HG03103 (cell line): ENCODE measurements around the gene CABLES1.

ENCODE experiments used
- ATAC-seq: cut with Tn5 transposase; IDR thresholded peaks from one replicate; pipeline ENCODE4 v1.9.1; 2021; ENCODE audit warnings: low read depth; ENCODE audit not compliant: unreplicated experiment

CABLES1 gene

GRCh38 chr18:23165271-23166068 is 30.2 kb downstream of the CABLES1 start:
- ATAC-seq, result no peak

DNA sequence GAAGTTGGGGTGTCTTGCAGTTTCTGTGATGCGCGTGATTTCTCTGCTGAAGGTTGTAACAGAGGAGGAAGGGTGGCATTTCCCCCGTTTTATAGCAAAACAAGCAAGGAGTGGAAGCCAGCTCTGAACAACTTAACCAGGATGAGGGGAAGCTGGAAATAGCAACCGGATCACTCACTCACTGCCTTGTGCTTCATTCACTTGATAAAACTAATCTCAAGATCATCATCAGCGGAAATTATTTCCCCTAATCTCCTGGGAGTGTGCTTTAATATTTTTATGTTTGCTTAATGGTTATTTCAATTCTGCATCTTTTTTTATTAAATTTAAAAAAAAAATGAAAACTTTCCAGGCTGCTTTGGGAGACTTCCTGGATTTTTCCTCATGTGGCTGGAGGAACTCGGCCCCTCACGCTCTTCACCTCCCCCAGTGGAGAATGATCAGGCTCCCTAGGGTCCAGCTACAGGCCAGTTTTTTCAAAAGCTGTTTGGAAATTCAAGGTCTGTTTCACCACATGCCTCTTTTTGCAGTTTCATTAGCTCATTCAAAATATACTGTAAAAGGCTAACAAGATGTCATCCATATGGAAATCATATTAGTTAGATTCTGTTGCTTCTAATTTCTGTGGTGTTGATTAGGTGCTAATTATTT is 31.7 kb downstream of the CABLES1 start:
- ATAC-seq, result no peak

- no peak for ATAC-seq
Observed at GRCh38 chr18:23169673-23170044, 34.4 kb downstream of the CABLES1 start.

DNA sequence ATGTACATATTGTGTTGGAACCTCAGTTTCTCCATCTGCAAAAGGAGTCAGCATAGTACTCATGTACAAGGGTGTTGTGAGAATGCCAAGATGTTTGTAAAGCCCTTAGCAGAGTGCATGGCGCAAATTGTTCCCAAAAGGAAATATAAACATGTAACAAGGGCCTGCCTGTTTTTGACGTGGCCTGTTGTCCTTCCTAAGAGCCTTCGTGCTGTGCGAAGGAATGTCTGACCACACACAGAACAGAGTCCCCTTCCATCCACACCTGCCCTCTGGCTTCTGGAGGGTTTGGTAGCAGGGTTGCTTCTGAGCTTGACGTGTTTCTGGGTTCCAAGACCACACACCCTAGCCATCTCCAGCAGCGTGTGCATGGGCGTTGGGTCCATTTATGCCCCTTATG is 34.9 kb downstream of the CABLES1 start:
- no peak for ATAC-seq

GRCh38 chr18:23171581-23172156 is 36.4 kb downstream of the CABLES1 start:
- no peak for ATAC-seq

- ATAC-seq, result no peak
Observed at GRCh38 chr18:23172591-23173380, 37.5 kb downstream of the CABLES1 start.

- no peak for ATAC-seq
Observed at GRCh38 chr18:23173912-23174311, 38.6 kb downstream of the CABLES1 start.

- no peak for ATAC-seq
Observed at GRCh38 chr18:23176701-23177432, 41.6 kb downstream of the CABLES1 start.

DNA sequence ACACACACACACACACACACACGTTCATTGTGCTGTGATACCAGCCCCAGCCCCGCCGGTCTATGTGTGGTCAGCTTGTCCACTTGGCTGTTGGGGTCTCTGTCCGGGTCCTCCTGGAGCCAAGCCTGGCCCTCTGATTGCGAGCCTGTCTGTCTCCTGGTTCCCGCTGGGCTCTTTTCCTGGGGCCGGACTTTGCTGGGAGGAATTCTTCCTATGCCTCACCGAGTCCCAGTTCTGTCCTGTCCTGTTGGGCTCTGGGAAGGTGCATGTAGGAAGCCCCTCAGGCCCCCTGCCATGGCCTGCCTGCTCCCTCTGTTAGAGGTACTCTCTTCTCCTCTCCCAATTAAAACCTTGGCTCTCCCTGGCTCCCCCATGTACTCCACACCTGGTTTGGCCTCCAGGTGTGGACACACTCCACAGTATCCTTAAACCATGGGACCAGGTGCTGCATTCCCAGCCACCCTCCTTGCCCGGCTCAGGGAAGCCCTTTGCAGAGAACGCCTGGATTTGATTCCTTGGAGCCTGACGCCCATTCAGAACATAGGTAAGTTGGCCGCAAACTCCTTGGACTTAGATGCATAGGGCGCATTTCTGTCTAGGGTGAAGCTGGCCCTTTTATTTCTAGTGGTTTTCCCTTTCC is 42.3 kb downstream of the CABLES1 start:
- ATAC-seq, result no peak

- ATAC-seq, result no peak
Observed at GRCh38 chr18:23178201-23178600, 42.9 kb downstream of the CABLES1 start.

GRCh38 chr18:23178661-23179081 is 43.4 kb downstream of the CABLES1 start:
- no peak for ATAC-seq

GRCh38 chr18:23179416-23179815 is 44.1 kb downstream of the CABLES1 start:
- ATAC-seq, result no peak

GRCh38 chr18:23181547-23181946 is 46.3 kb downstream of the CABLES1 start:
- no peak for ATAC-seq

DNA sequence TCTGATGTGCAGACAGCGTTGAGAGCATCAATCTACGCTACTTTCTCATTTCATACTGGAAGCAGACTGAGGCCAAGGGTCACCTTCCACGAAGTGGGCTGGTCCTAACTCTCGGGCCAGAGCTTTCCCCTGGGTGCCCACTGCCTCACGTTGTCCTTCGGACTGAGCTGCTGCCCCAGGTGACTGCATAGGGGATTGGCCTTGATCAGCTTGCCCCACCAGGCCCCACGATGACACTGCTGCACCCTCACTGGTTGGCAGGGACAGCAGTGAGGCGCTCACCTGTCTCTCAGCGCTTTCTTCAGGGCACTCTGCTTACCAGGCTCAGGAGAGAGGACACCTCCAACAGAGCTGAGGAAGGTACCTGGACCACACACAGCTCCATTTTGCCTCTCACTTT is 47.3 kb downstream of the CABLES1 start:
- ATAC-seq, result no peak

DNA sequence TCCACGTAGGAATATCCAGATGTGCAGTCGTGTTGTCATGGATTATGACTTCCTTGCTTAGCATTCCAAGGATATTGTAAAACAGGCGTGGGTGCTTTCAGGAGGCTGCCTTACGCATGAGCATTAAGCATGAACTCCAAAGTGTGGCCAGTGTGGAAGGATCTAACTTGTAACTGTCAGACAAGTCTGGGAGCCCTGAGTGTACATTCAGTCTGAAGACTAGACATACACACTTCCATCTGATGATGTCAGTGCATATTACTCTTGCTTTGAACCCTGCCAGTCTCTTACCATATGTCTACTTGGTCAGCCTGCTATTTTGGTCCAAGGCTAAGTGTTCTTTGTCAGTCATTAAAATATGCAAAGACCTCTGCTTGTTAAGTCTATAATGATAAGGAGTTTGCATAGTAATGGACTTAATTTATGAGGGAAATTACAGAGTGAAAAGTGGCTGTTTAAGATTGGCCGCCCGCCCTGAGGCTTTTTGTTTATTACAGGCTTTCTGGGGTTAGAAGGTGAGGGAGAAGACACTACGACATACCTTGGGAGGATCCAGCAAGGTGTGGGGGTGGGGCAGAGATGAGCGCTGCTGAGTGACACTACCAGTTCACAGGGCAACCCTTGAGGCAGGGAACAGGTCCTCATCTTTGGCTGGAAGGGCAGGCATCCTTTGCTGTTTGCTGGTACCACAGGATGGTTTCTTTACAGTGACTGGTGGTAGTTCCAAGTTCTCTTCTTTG is 48.3 kb downstream of the CABLES1 start:
- no peak for ATAC-seq

DNA sequence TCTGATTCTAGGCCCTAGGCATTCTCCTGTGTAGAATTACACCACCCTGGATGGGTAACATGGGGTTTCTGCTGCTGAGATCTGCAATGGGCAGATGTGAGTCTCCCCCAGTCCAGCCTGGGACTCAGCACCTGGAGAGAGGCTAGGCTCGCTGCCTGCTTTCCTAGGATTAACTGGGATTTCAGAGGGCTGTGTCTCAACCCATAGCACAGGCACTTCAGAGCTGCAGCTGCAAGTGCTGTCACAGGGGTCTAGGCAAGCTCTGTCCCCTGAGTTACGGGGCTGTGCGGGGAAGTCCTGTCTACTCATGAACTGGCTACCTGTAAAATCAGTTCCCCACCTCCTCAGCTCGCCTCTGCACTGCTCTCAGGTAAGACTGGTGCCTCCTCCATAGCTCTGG is 51.5 kb downstream of the CABLES1 start:
- ATAC-seq, result no peak

DNA sequence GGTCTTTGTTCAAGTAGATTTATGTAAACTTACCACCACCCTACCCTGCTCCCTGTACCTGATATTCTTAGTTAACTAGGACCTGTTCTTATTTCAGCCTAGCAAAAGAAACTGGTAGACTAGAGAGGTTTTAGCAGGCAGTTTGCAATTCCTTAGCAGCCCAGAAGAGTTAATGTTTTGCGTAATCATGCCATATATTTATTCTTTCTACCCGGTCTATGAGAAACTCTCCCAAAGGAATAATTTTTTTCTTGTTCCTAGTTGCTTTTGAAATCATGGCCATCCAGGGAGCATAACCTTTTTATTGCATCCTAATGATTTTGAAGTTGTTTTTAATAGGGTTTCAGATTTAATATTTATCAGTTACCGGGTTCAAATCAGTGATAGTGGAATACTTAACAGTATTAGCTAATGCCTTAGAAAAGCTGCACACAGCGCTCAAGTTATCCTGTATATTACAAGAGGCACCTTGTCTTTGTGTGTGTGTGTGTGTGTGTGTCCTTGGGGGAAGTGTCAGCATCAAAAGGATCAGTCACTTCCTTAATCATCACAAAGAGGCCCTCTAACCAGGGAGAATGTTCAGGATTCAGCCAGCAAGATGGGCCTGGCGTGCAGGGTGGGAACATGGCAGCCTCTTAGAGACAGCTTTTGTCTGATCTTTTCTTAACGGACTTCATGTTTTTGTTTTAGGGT is 52.9 kb downstream of the CABLES1 start:
- ATAC-seq, result no peak

DNA sequence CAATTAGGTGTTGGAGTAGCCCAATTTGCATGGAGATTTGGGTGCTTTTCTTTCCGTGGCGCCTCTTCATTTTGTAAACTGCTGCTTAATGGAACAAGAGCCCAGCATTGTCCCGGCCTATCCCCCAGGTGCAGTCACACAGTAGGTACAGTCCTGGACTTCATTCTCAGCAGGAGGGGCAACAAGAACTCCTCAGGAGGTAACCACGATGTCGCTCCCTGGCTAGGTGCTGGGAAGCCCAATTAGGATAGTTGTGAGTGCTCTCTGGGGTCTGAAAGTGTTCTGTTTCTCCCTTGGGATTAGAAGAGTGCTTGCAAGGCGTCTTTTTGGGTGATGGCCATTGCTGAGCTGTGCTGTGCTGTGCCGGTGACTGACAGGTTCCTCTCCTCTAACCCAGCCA is 53.8 kb downstream of the CABLES1 start:
- no peak for ATAC-seq
